ENCODE measurements around the gene GGA2.

DNA sequence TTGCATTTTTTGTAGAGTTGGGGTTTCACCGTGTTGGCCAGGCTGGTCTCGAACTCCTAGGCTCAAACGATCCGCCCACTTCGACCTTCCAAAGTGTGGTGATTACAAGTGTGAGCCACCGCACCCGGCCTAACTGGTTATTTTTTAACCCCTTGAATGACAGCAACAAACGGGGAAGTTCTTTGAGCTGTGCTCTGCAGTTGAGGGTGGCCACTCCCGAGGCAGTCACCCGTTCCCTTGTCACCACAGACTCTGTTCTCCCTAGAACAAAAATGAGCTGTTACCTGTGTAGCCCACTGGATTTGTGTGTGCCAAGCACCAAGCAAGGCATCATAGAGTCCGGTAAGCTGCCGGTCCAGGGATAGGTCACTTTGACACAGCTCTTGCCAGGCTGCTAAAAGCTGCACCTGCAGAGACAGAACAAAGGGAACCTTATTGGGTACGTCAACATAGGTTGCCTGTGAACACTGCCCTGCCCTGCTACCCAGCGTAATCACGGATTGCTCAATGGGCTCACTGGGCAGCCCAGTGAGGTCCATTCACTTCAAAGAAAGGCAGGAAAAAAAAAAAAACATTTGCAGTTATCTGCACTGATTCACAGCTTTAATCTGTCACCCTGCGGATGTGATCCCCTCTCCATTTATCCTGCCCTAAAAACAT, 76.9 kb downstream of the GGA2 start:
- TF ChIP-seq, protein P1, sequence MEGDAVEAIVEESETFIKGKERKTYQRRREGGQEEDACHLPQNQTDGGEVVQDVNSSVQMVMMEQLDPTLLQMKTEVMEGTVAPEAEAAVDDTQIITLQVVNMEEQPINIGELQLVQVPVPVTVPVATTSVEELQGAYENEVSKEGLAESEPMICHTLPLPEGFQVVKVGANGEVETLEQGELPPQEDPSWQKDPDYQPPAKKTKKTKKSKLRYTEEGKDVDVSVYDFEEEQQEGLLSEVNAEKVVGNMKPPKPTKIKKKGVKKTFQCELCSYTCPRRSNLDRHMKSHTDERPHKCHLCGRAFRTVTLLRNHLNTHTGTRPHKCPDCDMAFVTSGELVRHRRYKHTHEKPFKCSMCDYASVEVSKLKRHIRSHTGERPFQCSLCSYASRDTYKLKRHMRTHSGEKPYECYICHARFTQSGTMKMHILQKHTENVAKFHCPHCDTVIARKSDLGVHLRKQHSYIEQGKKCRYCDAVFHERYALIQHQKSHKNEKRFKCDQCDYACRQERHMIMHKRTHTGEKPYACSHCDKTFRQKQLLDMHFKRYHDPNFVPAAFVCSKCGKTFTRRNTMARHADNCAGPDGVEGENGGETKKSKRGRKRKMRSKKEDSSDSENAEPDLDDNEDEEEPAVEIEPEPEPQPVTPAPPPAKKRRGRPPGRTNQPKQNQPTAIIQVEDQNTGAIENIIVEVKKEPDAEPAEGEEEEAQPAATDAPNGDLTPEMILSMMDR (IDR thresholded peaks at IDR 0.05) = no peak
- no peak for TF ChIP-seq POLR2A (IDR thresholded peaks at IDR 0.05)
